ENCODE results near the gene C1QTNF8.

GRCh38 chr16:1080801-1081733 lies 15.0 kb downstream of the C1QTNF8 start:
- no peak for TF ChIP-seq CTCF (IDR thresholded peaks at IDR 0.05)
- TF ChIP-seq EZH2 (IDR thresholded peaks at IDR 0.05): no peak

Data from neural progenitor cell (in vitro differentiated cells).